B cell (primary cell): ENCODE measurements around the gene FADS2. TPM values are rescaled to one million over a fixed set of nuclear protein-coding genes. Genes with fewer than 3 reads are reported as not detected.

Experiments used
- ATAC-seq: fragments of 200-7000 bp; cut with Tn5 transposase; one replicate; pipeline ENCODE4 v1.10.0; 2021; ENCODE audit warnings: low read depth, mild to moderate bottlenecking, moderate number of reproducible peaks, moderate library complexity
- CTCF ChIA-PET: fragments of 350-600 bp; sonication (Branson Sonifier 250); formaldehyde crosslinking; loops from one replicate; lab custom pipeline; 2021; ENCODE audit warnings: antibody characterized with exemption, inconsistent platforms; lab: Charles Lee
- POLR2A ChIA-PET: fragments of 350-600 bp; sonication (Branson Sonifier 250); formaldehyde crosslinking; loops from one replicate; lab custom pipeline; 2021; ENCODE audit warnings: antibody characterized with exemption; lab: Charles Lee
- DNase-seq: peaks from one replicate; pipeline ENCODE4 v3.0.0; 2013
- H2AFZ ChIP-seq: 2 replicates; pipeline ENCODE4 v1.6.1; 2012; ENCODE audit warnings: mild to moderate bottlenecking, low read depth, low read length; ENCODE audit not compliant: insufficient read depth, poor library complexity, severe bottlenecking
- H3K27ac ChIP-seq, 2 donors: 1 replicate in 1 of 2; 2 replicates in 1 of 2; pipeline ENCODE4 v1.5.1; 2012 to 2013; ENCODE audit warnings: low read length in 2 of 2, mild to moderate bottlenecking in 2 of 2, moderate library complexity in 1 of 2
- H3K27me3 ChIP-seq, 4 experiments: fragments of 200-600 bp in 1 of 4; sonication (generic) in 1 of 4; replicated peaks in 1 of 4; 1 replicate in 2 of 4; 2 replicates in 2 of 4; pipeline versions ENCODE4 v1.6.1 to v1.7.0; 2013 to 2016; ENCODE audit warnings: low read length in 3 of 4, mild to moderate bottlenecking in 2 of 4, mixed read lengths in 1 of 4, moderate library complexity in 1 of 4; ENCODE audit not compliant: insufficient read depth in 4 of 4, control insufficient read depth in 3 of 4; ENCODE audit errors: control extremely low read depth in 1 of 4
- H3K36me3 ChIP-seq, 2 experiments: replicated peaks in 1 of 2; 1 replicate in 1 of 2; 2 replicates in 1 of 2; pipeline versions ENCODE4 v1.6.1 to v1.7.1; 2013; ENCODE audit warnings: low read length in 1 of 2; ENCODE audit not compliant: insufficient read depth in 2 of 2, control insufficient read depth in 1 of 2; ENCODE audit errors: control extremely low read depth in 1 of 2, extremely low read depth in 1 of 2
- H3K4me1 ChIP-seq, 2 donors: fragments of 200-600 bp in 1 of 2; sonication (generic) in 1 of 2; 1 replicate in 1 of 2; 2 replicates in 1 of 2; pipeline versions ENCODE4 v1.5.1 to v1.6.1; 2013 to 2017; ENCODE audit warnings: low read length in 2 of 2; ENCODE audit not compliant: control insufficient read depth in 2 of 2, insufficient read depth in 2 of 2
- H3K4me2 ChIP-seq: replicated peaks from 2 replicates; pipeline ENCODE3; 2012; ENCODE audit warnings: mild to moderate bottlenecking, low read depth, low read length; ENCODE audit not compliant: poor library complexity, severe bottlenecking
- H3K4me3 ChIP-seq, 5 experiments: fragments of 200-600 bp in 1 of 5; sonication (generic) in 1 of 5; 1 replicate in 3 of 5; 2 replicates in 2 of 5; pipeline versions ENCODE4 v1.5.1 to v1.7.0; 2011 to 2016; ENCODE audit warnings: low read length in 4 of 5, mild to moderate bottlenecking in 4 of 5, low read depth in 2 of 5, control low read depth in 1 of 5, moderate library complexity in 1 of 5; ENCODE audit not compliant: insufficient read depth in 1 of 5; ENCODE audit errors: control extremely low read depth in 1 of 5, extremely low read depth in 1 of 5
- H3K79me2 ChIP-seq: fragments of 200-600 bp; sonication (generic); one replicate; pipeline ENCODE4 v1.6.0; 2016; ENCODE audit warnings: low read length; ENCODE audit not compliant: control insufficient read depth, insufficient read depth
- H3K9ac ChIP-seq: fragments of 200-600 bp; sonication (generic); 2 replicates; pipeline ENCODE4 v1.6.1; 2017; ENCODE audit warnings: mild to moderate bottlenecking, low read length, moderate library complexity
- H3K9me3 ChIP-seq, 3 donors: one replicate each; pipeline versions ENCODE4 v1.6.1 to v1.7.1; 2013; ENCODE audit warnings: low read length in 2 of 3; ENCODE audit not compliant: control insufficient read depth in 2 of 3, insufficient read depth in 1 of 3; ENCODE audit errors: control extremely low read depth in 1 of 3
- H4K20me1 ChIP-seq: 2 replicates; pipeline ENCODE4 v1.6.0; 2012; ENCODE audit warnings: mild to moderate bottlenecking, low read length; ENCODE audit not compliant: insufficient read depth, control insufficient read depth, poor library complexity, severe bottlenecking
- H3K27ac Mint-ChIP-seq: one replicate; pipeline ENCODE4 v1.8.0; 2021; ENCODE audit warnings: mixed read lengths
- H3K27me3 Mint-ChIP-seq: one replicate; pipeline ENCODE4 v1.8.0; 2021; ENCODE audit warnings: mixed read lengths
- H3K4me1 Mint-ChIP-seq: one replicate; pipeline ENCODE4 v1.8.0; 2021; ENCODE audit warnings: mixed read lengths
- H3K4me3 Mint-ChIP-seq: one replicate; pipeline ENCODE4 v1.8.0; 2021; ENCODE audit warnings: mixed read lengths
- H3K9me3 Mint-ChIP-seq: one replicate; pipeline ENCODE4 v1.8.0; 2022; ENCODE audit warnings: mixed read lengths; ENCODE audit not compliant: insufficient read depth
- EZH2 ChIP-seq: IDR thresholded peaks from 2 replicates; pipeline ENCODE4 v1.6.1; 2012; ENCODE audit warnings: borderline replicate concordance, low read depth, mild to moderate bottlenecking, moderate library complexity, low read length; ENCODE audit not compliant: insufficient read depth, poor library complexity, severe bottlenecking
- WGBS: methylation state at CpG from one replicate; pipeline ENCODE4 v1.1.5; 2013; ENCODE audit warnings: missing lambda C conversion rate; ENCODE audit not compliant: insufficient coverage; 5-methylcytosine and 5-hydroxymethylcytosine counted together
- intact Hi-C: fragments of 100-400 bp; cut with micrococcal nuclease; formaldehyde crosslinking; loops from one replicate; pipeline ENCODE4 v1.10.0; 2022
- polyA plus RNA-seq: library from polyadenylated mRNA; depleted of rRNA; stranded (reverse); fragments of >200 nt; gene quantifications from 2 replicates; pipeline ENCODE4 v1.2.3, GENCODE V29; 2012
- total RNA-seq, 2 donors: library from RNA; stranded (reverse); fragments of 120-200 nt in 1 of 2; gene quantifications; 1 replicate in 1 of 2; 2 replicates in 1 of 2; pipeline versions ENCODE4 v1.2.3 to v1.2.4, GENCODE V29; 2013 to 2022
- TF ChIP-seq, protein P1 (sequence below): fragments of 200-600 bp; IDR thresholded peaks from one replicate; pipeline ENCODE4 v1.8.0; 2022; ENCODE audit warnings: antibody characterized with exemption, mild to moderate bottlenecking

Gene FADS2
- total and polyA plus RNA-seq, 2 donors (not counting 1 experiment from before 2014, with no cell fraction given), result 1.5 to 5.9 TPM

DNA sequence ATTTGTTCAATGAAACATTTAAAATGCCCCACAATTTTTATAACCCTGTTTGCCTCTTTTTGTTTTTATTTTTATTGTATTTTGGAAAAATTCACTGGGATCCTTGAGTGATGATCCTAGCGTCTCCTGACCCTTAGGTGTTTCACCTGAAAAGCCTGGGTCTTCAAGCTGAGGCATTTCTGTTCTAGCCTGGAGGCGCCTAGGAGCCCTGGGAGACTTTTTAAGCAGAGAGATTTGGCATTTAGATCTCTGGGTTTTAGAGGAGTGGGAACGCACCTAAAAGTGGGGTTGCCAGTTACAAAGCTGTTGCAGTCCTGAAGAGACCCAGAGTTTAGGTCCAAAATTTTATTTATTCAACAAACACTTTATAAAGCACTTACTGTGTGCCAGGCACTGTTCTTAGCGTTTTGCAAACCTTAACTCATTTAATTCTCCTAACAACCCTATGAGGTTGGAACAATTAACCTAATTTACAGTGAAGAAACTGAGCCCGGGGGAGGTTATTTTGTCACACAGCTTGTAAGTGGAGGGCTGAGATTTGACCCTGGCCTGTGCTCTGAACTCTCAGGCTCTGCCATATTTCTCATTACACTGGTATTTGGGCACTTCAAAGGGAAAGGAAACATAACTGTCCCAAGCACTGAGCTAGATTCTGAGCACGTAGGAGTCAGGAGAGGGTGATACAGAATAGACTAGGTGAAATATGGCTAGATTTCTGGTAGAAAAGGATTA is 10.5 kb upstream of the FADS2 start:
- Histone ChIP-seq H3K4me2 (peak overlapping the region; percentile 100), H3K4me3 (peak overlapping the region in 3 of 5 experiments; percentile 70 to 77 (median 72)), H3K36me3 (no peaks in the 10 kb centered on the region), H3K4me1 (peaks cover 9 to 24% of the 10 kb centered on the region in 2 donors), H2AFZ (peak overlapping the region; percentile 94), H3K79me2 (no peaks in the 10 kb centered on the region), H3K9ac (no peak overlapping the region), H3K27me3 (peaks cover 0 to 17% (median 4%) of the 10 kb centered on the region in 4 experiments), H3K9me3 (peaks cover 0 to 6% (median 0%) of the 10 kb centered on the region in 3 donors), H4K20me1 (no peaks in the 10 kb centered on the region), H3K27ac (no peak overlapping the region)
- H3K4me1 Mint-ChIP-seq, result peaks cover 15% of the 10 kb centered on the region
- DNase-seq, result no peak
- no peaks in the 10 kb centered on the region for H3K9me3 Mint-ChIP-seq
- no peak overlapping the region for H3K27ac Mint-ChIP-seq
- TF ChIP-seq EZH2, result no peak
- TF ChIP-seq, protein P1, sequence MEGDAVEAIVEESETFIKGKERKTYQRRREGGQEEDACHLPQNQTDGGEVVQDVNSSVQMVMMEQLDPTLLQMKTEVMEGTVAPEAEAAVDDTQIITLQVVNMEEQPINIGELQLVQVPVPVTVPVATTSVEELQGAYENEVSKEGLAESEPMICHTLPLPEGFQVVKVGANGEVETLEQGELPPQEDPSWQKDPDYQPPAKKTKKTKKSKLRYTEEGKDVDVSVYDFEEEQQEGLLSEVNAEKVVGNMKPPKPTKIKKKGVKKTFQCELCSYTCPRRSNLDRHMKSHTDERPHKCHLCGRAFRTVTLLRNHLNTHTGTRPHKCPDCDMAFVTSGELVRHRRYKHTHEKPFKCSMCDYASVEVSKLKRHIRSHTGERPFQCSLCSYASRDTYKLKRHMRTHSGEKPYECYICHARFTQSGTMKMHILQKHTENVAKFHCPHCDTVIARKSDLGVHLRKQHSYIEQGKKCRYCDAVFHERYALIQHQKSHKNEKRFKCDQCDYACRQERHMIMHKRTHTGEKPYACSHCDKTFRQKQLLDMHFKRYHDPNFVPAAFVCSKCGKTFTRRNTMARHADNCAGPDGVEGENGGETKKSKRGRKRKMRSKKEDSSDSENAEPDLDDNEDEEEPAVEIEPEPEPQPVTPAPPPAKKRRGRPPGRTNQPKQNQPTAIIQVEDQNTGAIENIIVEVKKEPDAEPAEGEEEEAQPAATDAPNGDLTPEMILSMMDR, result no peak
- no peak for ATAC-seq
- CTCF ChIA-PET, result interaction anchor here (0.9 to 6.1 kb wide), 6 partner anchors 11 to 291 kb away, joined by 3 to 77 read pairs (median 9); partner anchors contain the start of gene FADS2
- peak overlapping the region; percentile 90 for H3K4me3 Mint-ChIP-seq
- 89% methylated on average over 2 of the region's 6 CpGs for WGBS
- no peaks in the 10 kb centered on the region for H3K27me3 Mint-ChIP-seq
- POLR2A ChIA-PET, result interaction anchor here (1.2 kb wide), 1 partner anchor 17 kb away, joined by 3 read pairs; no protein-coding TSS in a partner anchor
- intact Hi-C loops, result loop anchor here (1.0 to 5.0 kb wide), 3 partner anchors 25 to 305 kb away; partner anchors contain the start of genes FADS3, FEN1, INCENP and TMEM258

DNA sequence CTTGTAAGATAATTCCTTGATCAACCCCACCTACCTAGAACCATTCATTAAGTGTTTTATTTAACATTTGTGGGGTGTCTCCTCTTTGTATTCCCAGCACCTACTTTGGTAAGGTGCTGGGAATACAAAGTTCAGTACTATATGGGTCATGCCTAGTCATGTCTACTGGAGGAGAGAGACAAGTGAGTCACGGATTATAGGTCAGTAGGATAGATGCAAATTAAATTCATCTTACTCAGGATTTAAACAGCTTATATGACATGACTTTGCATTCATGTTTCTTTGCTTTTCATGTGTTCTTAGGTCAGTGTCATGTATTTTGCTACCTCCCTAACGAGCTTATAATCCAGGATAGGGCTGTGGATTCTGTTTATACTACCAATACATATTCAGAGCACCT is 7.9 kb upstream of the FADS2 start:
- H3K4me2 ChIP-seq, result no peak overlapping the region
- no peaks in the 10 kb centered on the region for H3K9me3 Mint-ChIP-seq
- TF ChIP-seq EZH2, result no peak
- TF ChIP-seq, protein P1, result no peak
- H4K20me1 ChIP-seq, result no peaks in the 10 kb centered on the region
- DNase-seq (no peak), ATAC-seq (no peak)
- peaks cover 0 to 15% (median 4%) of the 10 kb centered on the region in 4 experiments for H3K27me3 ChIP-seq
- H3K79me2 ChIP-seq, result no peaks in the 10 kb centered on the region
- H3K9me3 ChIP-seq, result no peaks in the 10 kb centered on the region
- H3K4me3 ChIP-seq, result no peak overlapping the region
- no peaks in the 10 kb centered on the region for H3K27me3 Mint-ChIP-seq
- no peak overlapping the region for H3K9ac ChIP-seq
- H3K4me1 ChIP-seq, result peaks cover 4 to 17% of the 10 kb centered on the region in 2 donors
- intact Hi-C loops, result no loop called here
- no CpG with 5 or more reads among the region's 2 CpGs for WGBS
- H2AFZ ChIP-seq, result no peak overlapping the region
- ChIA-PET CTCF (interaction anchor here (2.2 kb wide), 1 partner anchor 23 kb away, joined by 5 read pairs; no protein-coding TSS in a partner anchor), POLR2A (no interaction called here)
- H3K4me1 Mint-ChIP-seq, result peaks cover 10% of the 10 kb centered on the region
- H3K27ac Mint-ChIP-seq, result no peak overlapping the region
- no peak overlapping the region for H3K27ac ChIP-seq
- no peaks in the 10 kb centered on the region for H3K36me3 ChIP-seq
- H3K4me3 Mint-ChIP-seq, result no peak overlapping the region
